HFFc6 (cell line): ENCODE data around the gene MTG2. TPM values are rescaled to one million over a fixed set of nuclear protein-coding genes. Genes with fewer than 3 reads are reported as not detected.

Experiments
- DNase-seq: peaks from one replicate; pipeline ENCODE4 v3.0.0-alpha.2; 2018
- H3K27ac Mint-ChIP-seq: 2 replicates; pipeline ENCODE4 v1.8.0; 2020; ENCODE audit warnings: mild to moderate bottlenecking, mixed read lengths
- H3K27me3 Mint-ChIP-seq: 2 replicates; pipeline ENCODE4 v1.8.0; 2021; ENCODE audit warnings: mild to moderate bottlenecking, moderate library complexity, mixed read lengths; ENCODE audit not compliant: insufficient read depth
- H3K36me3 Mint-ChIP-seq: 2 replicates; pipeline ENCODE4 v1.8.0; 2021; ENCODE audit warnings: low read depth, mixed read lengths
- H3K4me1 Mint-ChIP-seq: 2 replicates; pipeline ENCODE4 v1.8.0; 2020; ENCODE audit warnings: low read depth, mixed read lengths
- H3K4me3 Mint-ChIP-seq: 2 replicates; pipeline ENCODE4 v1.8.0; 2020; ENCODE audit warnings: mild to moderate bottlenecking, moderate library complexity, mixed read lengths
- H3K9me3 Mint-ChIP-seq: 2 replicates; pipeline ENCODE4 v1.8.0; 2020; ENCODE audit warnings: mild to moderate bottlenecking, mixed read lengths
- total RNA-seq, 6 experiments: library from RNA; stranded (reverse); fragmentation: NEBNext Ultra II Directional; extraction: Animal tissue kit (Norgen Biotek cat#: 25700); gene quantifications; 2 replicates in 1 of 6; 3 replicates in 5 of 6; pipeline ENCODE4 v1.2.3, GENCODE V29; 2021
- TF ChIP-seq, protein P1 (sequence below): fragments of 200-600 bp; sonication (generic); IDR thresholded peaks from 2 replicates; pipeline ENCODE4 v1.5.0; 2021; ENCODE audit warnings: antibody characterized with exemption, mild to moderate bottlenecking

The MTG2 gene
- total RNA-seq, 6 experiments from 2014 or later: 27.9 to 33.8 (median 30.2) TPM

DNA sequence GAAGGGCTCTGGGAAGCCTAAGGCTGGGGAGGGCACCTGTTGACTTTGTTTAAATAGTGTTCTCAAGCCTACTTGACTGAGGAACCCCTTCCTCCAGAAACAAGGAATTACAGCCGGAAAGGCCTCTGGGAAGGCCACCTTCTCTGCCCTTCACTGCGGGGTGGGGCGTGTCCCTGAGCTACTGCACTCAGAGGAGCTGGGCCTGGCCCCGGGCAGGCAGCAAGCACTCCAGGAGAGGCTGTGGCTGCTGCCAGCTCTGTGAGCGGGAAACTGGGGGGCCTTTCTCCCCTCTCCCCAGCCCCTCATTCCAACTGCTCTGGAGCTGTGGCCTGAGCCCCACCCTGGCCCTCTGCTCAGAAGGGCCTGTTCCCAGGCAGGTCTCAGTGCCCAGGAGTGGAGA lies 51.5 kb downstream of the MTG2 start:
- no peak for DNase-seq
- Mint-ChIP-seq H3K36me3 (no peaks in the 10 kb centered on the region), H3K4me1 (peaks cover 5% of the 10 kb centered on the region; the same call in 1 of the 2 replicates), H3K27ac (no peak overlapping the region), H3K27me3 (peaks cover 4% of the 10 kb centered on the region), H3K9me3 (peaks cover 4% of the 10 kb centered on the region; the same call in 1 of the 2 replicates), H3K4me3 (no peak overlapping the region)
- TF ChIP-seq, protein P1, sequence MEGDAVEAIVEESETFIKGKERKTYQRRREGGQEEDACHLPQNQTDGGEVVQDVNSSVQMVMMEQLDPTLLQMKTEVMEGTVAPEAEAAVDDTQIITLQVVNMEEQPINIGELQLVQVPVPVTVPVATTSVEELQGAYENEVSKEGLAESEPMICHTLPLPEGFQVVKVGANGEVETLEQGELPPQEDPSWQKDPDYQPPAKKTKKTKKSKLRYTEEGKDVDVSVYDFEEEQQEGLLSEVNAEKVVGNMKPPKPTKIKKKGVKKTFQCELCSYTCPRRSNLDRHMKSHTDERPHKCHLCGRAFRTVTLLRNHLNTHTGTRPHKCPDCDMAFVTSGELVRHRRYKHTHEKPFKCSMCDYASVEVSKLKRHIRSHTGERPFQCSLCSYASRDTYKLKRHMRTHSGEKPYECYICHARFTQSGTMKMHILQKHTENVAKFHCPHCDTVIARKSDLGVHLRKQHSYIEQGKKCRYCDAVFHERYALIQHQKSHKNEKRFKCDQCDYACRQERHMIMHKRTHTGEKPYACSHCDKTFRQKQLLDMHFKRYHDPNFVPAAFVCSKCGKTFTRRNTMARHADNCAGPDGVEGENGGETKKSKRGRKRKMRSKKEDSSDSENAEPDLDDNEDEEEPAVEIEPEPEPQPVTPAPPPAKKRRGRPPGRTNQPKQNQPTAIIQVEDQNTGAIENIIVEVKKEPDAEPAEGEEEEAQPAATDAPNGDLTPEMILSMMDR: no peak

DNA sequence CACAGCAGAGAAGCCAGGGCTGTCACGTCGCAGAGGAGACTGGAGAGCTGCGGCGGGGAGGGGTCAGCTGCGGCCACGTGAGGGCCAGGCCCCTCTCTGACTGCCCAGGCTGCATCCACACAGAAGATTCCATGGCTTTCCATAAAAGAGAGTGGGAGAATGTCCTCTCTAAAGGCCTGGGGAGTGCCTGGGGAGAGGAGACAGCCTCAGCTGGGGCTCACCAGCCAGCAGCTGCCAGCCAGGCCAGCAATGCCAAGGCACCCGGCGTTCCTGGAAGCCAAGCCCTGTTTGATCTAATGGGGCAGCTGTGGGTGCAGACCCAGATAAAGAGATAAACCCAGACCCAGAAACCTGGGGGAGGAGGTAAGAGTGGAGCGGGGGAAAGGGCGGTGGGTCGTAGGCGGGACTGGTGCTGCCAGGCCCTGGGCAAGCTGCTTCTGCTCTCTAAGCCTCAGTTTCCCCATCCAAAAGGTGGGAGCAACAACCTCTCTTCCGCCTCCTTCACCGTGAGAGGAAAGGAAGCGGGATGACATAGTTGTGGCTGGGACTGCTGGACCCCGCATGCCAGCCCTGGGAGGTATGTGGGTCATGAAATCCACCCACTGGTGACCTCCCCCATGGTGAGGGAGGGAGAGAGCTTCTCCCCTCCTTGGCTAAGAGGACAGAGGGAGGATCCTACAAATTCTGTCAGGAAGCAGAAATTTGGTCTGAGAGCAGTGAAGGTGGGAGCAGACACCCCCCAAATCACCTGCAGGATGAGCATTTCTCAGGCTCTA lies 52.4 kb downstream of the MTG2 start:
- Mint-ChIP-seq H3K4me3 (no peak overlapping the region), H3K9me3 (peaks cover 4% of the 10 kb centered on the region; the same call in 1 of the 2 replicates), H3K36me3 (no peaks in the 10 kb centered on the region), H3K27ac (no peak overlapping the region), H3K4me1 (peaks cover 9% of the 10 kb centered on the region), H3K27me3 (peaks cover 4% of the 10 kb centered on the region)
- no peak for DNase-seq
- TF ChIP-seq, protein P1: no peak

DNA sequence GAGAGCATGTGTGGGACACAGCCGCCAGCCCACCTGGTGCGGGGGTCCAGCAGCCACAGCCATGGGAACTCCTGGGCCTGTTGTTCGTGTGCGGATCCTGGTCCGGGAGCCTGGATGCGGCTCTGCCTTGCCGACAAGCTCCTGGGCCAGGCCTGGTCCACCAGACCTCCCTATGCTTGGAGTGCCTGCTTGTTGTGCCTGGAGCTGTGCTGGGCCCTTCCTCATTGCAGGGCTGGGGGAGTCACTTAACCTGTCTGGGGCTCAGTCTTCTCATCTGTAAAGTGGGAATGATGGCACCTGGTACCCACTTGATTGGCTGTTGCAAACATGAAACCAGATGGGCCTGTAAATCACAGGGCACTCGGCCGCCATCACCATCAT lies 52.9 kb downstream of the MTG2 start:
- Mint-ChIP-seq H3K4me1 (peaks cover 12% of the 10 kb centered on the region), H3K27me3 (peaks cover 4% of the 10 kb centered on the region), H3K36me3 (no peaks in the 10 kb centered on the region), H3K4me3 (no peak overlapping the region), H3K27ac (no peak overlapping the region), H3K9me3 (peaks cover 4% of the 10 kb centered on the region; the same call in 1 of the 2 replicates)
- TF ChIP-seq, protein P1: no peak
- no peak for DNase-seq

DNA sequence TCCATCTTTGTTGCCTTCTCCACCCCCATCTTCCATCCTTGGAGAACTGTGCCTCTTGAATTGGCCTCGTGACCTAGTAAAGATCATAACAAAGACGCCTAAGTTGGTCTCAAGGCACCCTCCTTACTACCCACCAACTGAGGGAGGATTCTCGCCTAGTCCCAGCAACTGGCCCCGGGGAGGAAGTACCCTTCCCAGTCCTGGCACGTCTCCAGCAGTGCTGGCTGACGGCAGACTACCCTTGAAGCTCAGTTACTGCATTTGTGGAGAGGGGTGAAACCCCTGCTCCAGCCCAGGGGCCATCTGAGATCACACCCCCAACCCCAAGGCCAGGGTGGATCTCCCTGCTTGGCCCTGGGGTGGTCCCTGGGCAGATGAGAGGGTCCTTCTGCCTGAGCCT lies 53.4 kb downstream of the MTG2 start:
- Mint-ChIP-seq H3K4me3 (no peak overlapping the region), H3K27me3 (peaks cover 4% of the 10 kb centered on the region)
- DNase-seq: no peak

DNA sequence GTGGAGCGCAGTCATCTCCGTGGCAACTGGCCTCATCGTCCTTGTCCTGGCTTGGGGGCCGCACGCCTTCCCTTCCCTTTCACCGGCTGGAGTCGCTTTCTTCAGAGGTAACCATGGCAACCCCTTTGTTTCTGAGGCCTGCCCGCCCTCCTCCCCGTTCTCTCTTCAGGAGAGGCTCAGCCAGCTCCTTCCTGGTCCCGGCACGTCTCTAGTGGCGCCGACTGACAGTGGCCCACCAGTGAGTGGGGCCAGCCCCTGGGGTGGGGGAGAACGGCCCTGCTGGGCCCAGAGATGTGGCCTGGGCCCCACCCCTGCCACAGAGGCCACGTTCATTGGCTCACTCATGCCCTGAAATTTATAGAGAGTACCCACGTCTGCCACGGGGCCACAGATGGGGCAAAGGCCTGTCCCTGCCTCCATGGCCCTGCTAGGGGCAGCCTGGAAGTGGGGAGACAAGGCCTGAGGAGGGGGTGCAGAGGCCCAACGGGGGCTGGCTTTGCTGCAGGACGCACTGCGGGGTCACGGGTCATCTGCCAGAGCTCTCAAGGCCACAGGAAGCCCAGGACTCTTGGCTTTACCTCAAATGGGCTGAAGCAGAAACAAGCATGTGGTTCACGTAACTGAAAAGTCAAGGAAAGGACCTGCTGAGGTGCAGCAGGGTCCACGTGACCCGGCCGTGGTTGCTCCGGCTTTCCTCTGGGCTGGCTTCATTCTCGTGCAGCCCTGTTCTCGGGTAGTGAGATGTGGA lies 54.1 kb downstream of the MTG2 start:
- peaks cover 4% of the 10 kb centered on the region for H3K27me3 Mint-ChIP-seq
- peaks cover 4% of the 10 kb centered on the region; the same call in 1 of the 2 replicates for H3K9me3 Mint-ChIP-seq
- no peak overlapping the region for H3K27ac Mint-ChIP-seq
- no peaks in the 10 kb centered on the region for H3K36me3 Mint-ChIP-seq
- no peak for DNase-seq
- H3K4me3 Mint-ChIP-seq: no peak overlapping the region
- TF ChIP-seq, protein P1: no peak
- peaks cover 12% of the 10 kb centered on the region for H3K4me1 Mint-ChIP-seq

More for the DNA sequence above, 53.4 kb downstream of the MTG2 start:
- TF ChIP-seq, protein P1: no peak
- Mint-ChIP-seq H3K36me3 (no peaks in the 10 kb centered on the region), H3K9me3 (peaks cover 4% of the 10 kb centered on the region; the same call in 1 of the 2 replicates), H3K4me1 (peaks cover 12% of the 10 kb centered on the region), H3K27ac (no peak overlapping the region)
